Ishikawa (cell line): Measurements from ENCODE around the gene SLC45A3.

Source experiments
- CEBPB ChIP-seq: IDR thresholded peaks from 2 replicates; pipeline ENCODE4 v1.6.1; 2012
- CREB1 ChIP-seq: IDR thresholded peaks from 2 replicates; pipeline ENCODE4 v1.6.1; 2012; ENCODE audit warnings: low read depth
- EGR1 ChIP-seq: IDR thresholded peaks from 2 replicates; pipeline ENCODE4 v1.6.1; 2012
- EP300 ChIP-seq: IDR thresholded peaks from 2 replicates; pipeline ENCODE4 v1.6.1; 2012; ENCODE audit warnings: borderline replicate concordance
- FOXM1 ChIP-seq: IDR thresholded peaks from 2 replicates; pipeline ENCODE4 v1.6.1; 2012; ENCODE audit warnings: low read depth, borderline replicate concordance
- NFIC ChIP-seq: IDR thresholded peaks from 2 replicates; pipeline ENCODE4 v1.6.1; 2012
- RAD21 ChIP-seq: IDR thresholded peaks from 2 replicates; pipeline ENCODE4 v1.6.1; 2012; ENCODE audit warnings: low read depth
- TAF1 ChIP-seq: IDR thresholded peaks from 2 replicates; pipeline ENCODE4 v1.6.1; 2012; ENCODE audit warnings: low read depth, mild to moderate bottlenecking
- TCF12 ChIP-seq: IDR thresholded peaks from 2 replicates; pipeline ENCODE4 v1.6.1; 2012; ENCODE audit warnings: low read depth
- TEAD4 ChIP-seq: IDR thresholded peaks from 2 replicates; pipeline ENCODE4 v1.6.1; 2012
- YY1 ChIP-seq: IDR thresholded peaks from 2 replicates; pipeline ENCODE4 v1.6.1; 2012; ENCODE audit warnings: low read depth
- ZBTB7A ChIP-seq: IDR thresholded peaks from 2 replicates; pipeline ENCODE4 v1.6.1; 2012; ENCODE audit warnings: low read depth
- TF ChIP-seq, protein P1 (sequence below): IDR thresholded peaks from 2 replicates; pipeline ENCODE4 v1.6.1; 2012
- TF ChIP-seq, protein P2 (sequence below): IDR thresholded peaks from 2 replicates; pipeline ENCODE4 v1.6.1; 2012; ENCODE audit warnings: low read depth, mild to moderate bottlenecking
- TF ChIP-seq, protein P3 (sequence below): IDR thresholded peaks from 2 replicates; pipeline ENCODE4 v1.6.1; 2012

Gene SLC45A3

DNA sequence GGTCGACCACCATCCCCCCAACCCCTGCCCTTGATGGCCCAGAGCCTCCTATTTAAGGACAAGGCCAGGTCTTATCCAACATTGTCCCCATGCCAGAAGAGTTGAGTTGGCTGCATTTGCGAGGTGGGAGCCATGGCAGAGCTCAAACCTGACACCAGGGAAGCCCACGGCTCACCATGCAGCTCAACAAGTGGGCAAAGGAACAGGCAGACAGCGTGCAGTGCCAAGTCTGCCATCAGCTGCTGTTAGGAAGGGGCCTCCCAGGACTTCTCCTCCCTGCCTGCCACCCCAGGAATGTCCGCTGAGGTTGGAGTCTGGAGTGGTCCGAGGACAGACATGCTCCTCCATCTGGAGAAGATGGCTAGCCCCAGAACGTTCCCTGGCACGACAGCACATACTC, 19.9 kb downstream of the SLC45A3 start:
- TF ChIP-seq, protein P1, sequence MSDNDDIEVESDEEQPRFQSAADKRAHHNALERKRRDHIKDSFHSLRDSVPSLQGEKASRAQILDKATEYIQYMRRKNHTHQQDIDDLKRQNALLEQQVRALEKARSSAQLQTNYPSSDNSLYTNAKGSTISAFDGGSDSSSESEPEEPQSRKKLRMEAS: no peak
- TF ChIP-seq TAF1 (no peak), ZBTB7A (no peak), CREB1 (no peak), EP300 (no peak), EGR1 (no peak), TCF12 (no peak), YY1 (no peak), CEBPB (no peak), NFIC (no peak), TEAD4 (no peak)
- TF ChIP-seq, protein P2, sequence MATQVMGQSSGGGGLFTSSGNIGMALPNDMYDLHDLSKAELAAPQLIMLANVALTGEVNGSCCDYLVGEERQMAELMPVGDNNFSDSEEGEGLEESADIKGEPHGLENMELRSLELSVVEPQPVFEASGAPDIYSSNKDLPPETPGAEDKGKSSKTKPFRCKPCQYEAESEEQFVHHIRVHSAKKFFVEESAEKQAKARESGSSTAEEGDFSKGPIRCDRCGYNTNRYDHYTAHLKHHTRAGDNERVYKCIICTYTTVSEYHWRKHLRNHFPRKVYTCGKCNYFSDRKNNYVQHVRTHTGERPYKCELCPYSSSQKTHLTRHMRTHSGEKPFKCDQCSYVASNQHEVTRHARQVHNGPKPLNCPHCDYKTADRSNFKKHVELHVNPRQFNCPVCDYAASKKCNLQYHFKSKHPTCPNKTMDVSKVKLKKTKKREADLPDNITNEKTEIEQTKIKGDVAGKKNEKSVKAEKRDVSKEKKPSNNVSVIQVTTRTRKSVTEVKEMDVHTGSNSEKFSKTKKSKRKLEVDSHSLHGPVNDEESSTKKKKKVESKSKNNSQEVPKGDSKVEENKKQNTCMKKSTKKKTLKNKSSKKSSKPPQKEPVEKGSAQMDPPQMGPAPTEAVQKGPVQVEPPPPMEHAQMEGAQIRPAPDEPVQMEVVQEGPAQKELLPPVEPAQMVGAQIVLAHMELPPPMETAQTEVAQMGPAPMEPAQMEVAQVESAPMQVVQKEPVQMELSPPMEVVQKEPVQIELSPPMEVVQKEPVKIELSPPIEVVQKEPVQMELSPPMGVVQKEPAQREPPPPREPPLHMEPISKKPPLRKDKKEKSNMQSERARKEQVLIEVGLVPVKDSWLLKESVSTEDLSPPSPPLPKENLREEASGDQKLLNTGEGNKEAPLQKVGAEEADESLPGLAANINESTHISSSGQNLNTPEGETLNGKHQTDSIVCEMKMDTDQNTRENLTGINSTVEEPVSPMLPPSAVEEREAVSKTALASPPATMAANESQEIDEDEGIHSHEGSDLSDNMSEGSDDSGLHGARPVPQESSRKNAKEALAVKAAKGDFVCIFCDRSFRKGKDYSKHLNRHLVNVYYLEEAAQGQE: no peak
- TF ChIP-seq, protein P3, sequence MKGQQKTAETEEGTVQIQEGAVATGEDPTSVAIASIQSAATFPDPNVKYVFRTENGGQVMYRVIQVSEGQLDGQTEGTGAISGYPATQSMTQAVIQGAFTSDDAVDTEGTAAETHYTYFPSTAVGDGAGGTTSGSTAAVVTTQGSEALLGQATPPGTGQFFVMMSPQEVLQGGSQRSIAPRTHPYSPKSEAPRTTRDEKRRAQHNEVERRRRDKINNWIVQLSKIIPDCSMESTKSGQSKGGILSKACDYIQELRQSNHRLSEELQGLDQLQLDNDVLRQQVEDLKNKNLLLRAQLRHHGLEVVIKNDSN: no peak

DNA sequence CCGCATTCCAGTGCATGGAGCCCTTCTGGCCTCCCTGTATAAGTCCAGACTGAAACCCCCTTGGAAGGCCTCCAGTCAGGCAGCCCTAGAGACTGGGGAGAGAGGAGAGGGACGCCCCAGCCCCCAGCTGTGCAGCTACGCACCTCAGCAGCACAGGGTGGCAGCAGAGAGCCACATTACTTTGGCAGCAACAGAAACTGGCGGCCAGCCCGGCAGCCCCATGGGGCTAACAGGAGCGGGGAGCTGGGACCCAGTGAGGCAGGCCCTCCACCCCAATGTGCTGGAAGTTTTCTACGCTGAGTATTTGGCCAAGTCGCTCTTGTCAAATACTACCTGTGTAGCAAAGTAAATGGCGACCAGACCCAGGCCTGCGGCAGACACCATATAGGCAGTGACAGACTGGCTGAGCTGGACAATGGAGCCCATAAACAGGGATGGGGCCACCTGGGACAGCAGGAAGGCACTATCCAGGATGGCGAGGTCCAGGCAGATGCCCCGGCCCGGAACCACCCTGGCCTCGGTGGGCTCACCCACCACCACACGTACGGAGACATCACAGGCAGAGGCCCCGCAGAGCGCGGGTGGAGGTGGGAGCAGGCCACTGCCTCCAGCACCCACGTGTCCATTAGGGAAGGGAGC, 21.2 kb downstream of the SLC45A3 start:
- no peak for TF ChIP-seq TEAD4
- TF ChIP-seq RAD21: peak; percentile 85
- peak; percentile 63; the same call in 1 of the 2 replicates for TF ChIP-seq NFIC
- no peak for TF ChIP-seq TAF1
- no peak for TF ChIP-seq ZBTB7A
- TF ChIP-seq EGR1: no peak

DNA sequence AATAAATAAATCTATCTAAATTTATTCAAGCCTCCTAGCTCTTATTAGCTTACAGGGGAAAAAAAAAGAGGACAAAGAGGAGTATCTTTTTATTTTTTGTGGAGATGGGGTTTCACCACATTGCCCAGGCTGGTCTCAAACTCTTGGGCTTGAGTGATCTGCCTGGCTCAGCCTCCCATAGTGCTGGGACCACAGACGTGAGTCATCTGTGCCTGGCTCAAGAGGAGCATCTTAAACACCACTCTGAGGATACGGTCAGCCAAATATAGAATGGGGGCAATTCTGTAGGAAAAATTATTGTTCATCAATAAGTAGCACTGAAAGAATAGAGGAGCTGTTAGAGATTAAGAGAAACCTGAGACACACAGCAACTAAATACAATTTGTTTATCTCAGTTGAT, 24.1 kb downstream of the SLC45A3 start:
- TF ChIP-seq NFIC: no peak
- TF ChIP-seq, protein P1: no peak
- TF ChIP-seq ZBTB7A: no peak
- TF ChIP-seq EGR1: no peak
- TF ChIP-seq RAD21: no peak
- TF ChIP-seq, protein P3: no peak
- no peak for TF ChIP-seq FOXM1
- TF ChIP-seq EP300: no peak
- no peak for TF ChIP-seq CEBPB
- TF ChIP-seq, protein P2: no peak
- no peak for TF ChIP-seq CREB1
- no peak for TF ChIP-seq TEAD4
- no peak for TF ChIP-seq TAF1
- no peak for TF ChIP-seq TCF12
- TF ChIP-seq YY1: no peak

DNA sequence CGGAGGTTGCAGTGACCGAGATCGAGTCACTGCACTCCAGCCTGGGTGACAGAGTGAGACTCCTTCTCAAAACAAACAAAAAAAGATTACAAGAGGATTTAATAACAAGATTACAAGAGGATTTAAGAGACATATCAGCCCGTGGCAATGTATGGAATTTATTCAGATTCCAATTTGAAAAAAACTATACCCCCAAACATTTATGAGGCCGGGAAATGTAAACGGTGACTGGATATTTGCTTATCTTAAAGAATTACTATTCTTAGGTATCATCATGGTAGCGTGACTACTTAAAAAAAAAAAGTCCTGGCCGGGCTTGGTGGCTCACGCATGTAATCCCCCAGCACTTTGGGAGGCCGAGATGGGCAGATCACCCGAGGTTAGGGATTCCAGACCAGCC, 27.3 kb downstream of the SLC45A3 start:
- no peak for TF ChIP-seq FOXM1

DNA sequence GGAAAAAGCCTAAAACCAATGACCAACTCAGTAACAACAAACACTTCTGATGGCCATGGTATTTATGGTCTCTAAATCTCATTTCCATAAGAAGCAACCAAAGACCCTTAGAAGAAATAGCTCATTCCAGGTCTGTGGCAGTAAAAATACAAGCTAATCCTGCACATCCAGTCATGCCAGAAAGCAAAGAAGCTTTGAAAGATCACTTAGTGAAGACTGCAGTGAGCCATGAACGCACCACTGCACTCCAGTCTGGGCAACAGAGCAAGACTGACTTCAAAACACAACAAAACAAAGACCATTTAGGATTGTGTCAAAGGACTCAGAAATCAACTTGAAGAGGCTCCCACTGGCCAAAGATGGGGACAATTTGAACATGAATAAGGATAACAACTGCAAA, 30.1 kb downstream of the SLC45A3 start:
- no peak for TF ChIP-seq TEAD4
- TF ChIP-seq CREB1: no peak
- no peak for TF ChIP-seq RAD21
- TF ChIP-seq FOXM1: no peak
- TF ChIP-seq EP300: no peak

DNA sequence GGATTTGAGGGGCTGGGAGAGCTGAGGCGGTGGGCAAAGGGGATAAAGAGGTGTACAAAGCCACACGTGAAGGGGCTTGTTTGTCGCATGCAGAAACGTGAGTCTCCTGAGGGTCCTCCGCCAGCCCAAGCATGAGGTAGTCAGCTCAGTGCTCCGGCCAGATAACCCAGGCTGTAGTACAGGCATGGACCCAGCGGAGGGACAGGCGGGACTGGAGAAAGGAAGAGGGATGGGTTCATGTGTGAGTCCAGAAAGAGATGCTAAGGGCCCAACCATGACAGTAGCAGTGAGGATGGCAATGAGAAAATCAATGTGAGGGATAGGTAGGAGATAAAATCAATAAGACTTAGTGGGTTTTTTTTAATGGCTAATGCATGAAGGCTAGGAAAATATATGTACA, 34.8 kb downstream of the SLC45A3 start:
- TF ChIP-seq TAF1: no peak
- TF ChIP-seq EP300: no peak
- no peak for TF ChIP-seq CREB1

DNA sequence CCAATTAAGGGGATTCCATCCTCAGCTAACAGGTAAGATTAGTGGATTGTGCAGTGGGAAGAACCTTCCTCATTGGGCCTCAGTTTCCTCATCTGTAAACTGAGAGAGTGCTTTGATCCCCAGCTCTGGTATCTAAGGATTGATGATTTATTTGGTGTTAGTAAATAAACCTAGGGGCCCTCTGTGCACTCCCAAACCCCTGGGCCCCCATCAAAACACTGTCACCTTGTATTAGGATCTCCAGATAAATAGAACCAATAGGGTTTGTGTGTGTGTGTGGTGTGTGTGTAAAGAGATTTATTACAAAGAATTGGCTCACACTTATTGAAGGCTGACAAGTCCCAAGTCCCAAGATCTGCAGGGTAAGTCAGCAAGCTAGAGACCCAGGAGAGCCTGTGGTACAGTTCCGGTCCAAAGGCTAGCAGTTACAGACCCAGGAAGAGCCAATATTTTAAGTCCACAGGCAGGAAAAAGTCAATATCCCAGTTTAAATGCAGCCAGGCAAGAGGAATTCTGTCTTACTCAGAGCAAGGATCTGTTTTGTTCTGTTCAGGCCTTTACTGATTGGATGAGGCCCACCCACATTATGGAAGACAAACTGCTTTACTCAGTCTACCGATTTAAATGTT, 37.5 kb downstream of the SLC45A3 start:
- TF ChIP-seq TCF12: no peak
- TF ChIP-seq EP300: no peak
- TF ChIP-seq FOXM1: no peak
- no peak for TF ChIP-seq EGR1
- TF ChIP-seq, protein P1: no peak
- no peak for TF ChIP-seq TAF1
- no peak for TF ChIP-seq TEAD4
- TF ChIP-seq CEBPB: no peak
- TF ChIP-seq, protein P2: no peak
- TF ChIP-seq RAD21: no peak
- no peak for TF ChIP-seq YY1
- TF ChIP-seq NFIC: no peak
